H9 (cell line): ENCODE data around the gene NEK5. TPM values are rescaled to one million over a fixed set of nuclear protein-coding genes. Genes with fewer than 3 reads are reported as not detected.

Source experiments
- DNase-seq: peaks from one replicate; pipeline ENCODE4 v3.0.0-alpha.2; 2017
- H2AFZ ChIP-seq: one replicate; pipeline ENCODE4 v1.6.1; 2013; ENCODE audit warnings: mild to moderate bottlenecking, low read length, control low read depth, moderate library complexity
- H2AK5ac ChIP-seq: 2 replicates; pipeline ENCODE4 v1.6.1; 2013; ENCODE audit warnings: low read length, control low read depth, mixed read lengths; ENCODE audit not compliant: insufficient read length
- H2BK120ac ChIP-seq: one replicate; pipeline ENCODE4 v1.6.1; 2013; ENCODE audit warnings: low read depth, mild to moderate bottlenecking, low read length, control low read depth, inconsistent platforms; ENCODE audit not compliant: poor library complexity, severe bottlenecking
- H2BK12ac ChIP-seq: 2 replicates; pipeline ENCODE4 v1.6.1; 2013; ENCODE audit warnings: low read length, control low read depth, mixed read lengths, low read depth; ENCODE audit not compliant: insufficient read length
- H2BK15ac ChIP-seq: 2 replicates; pipeline ENCODE4 v1.6.1; 2013; ENCODE audit warnings: low read depth, low read length, control low read depth
- H2BK20ac ChIP-seq: one replicate; pipeline ENCODE4 v1.6.1; 2013; ENCODE audit warnings: low read depth, mild to moderate bottlenecking, low read length, control low read depth, inconsistent platforms; ENCODE audit not compliant: poor library complexity, severe bottlenecking
- H2BK5ac ChIP-seq: 2 replicates; pipeline ENCODE4 v1.6.1; 2013; ENCODE audit warnings: low read length, control low read depth, mixed read lengths; ENCODE audit not compliant: insufficient read length
- H3K14ac ChIP-seq: 2 replicates; pipeline ENCODE4 v1.6.1; 2013; ENCODE audit warnings: low read length, control low read depth; ENCODE audit not compliant: insufficient read depth
- H3K18ac ChIP-seq: 2 replicates; pipeline ENCODE4 v1.6.1; 2013; ENCODE audit warnings: low read depth, mild to moderate bottlenecking, mixed read lengths, low read length, control low read depth; ENCODE audit not compliant: insufficient read length
- H3K23ac ChIP-seq: 2 replicates; pipeline ENCODE4 v1.6.1; 2013; ENCODE audit warnings: low read length, control low read depth, mixed read lengths, low read depth; ENCODE audit not compliant: insufficient read length
- H3K23me2 ChIP-seq: 2 replicates; pipeline ENCODE4 v1.6.1; 2013; ENCODE audit warnings: low read depth, mild to moderate bottlenecking, mixed read lengths, low read length, control low read depth; ENCODE audit not compliant: insufficient read length, poor library complexity, severe bottlenecking
- H3K27ac ChIP-seq: 2 replicates; pipeline ENCODE4 v1.5.1; 2013; ENCODE audit warnings: low read length, control low read depth, mixed read lengths, low read depth; ENCODE audit not compliant: insufficient read length
- H3K27me3 ChIP-seq: 2 replicates; pipeline ENCODE4 v1.6.1; 2013; ENCODE audit warnings: low read length, control low read depth, inconsistent platforms; ENCODE audit not compliant: insufficient read depth
- H3K4ac ChIP-seq: 2 replicates; pipeline ENCODE4 v1.6.1; 2013; ENCODE audit warnings: low read depth, mild to moderate bottlenecking, control low read depth, inconsistent platforms, low read length, moderate library complexity
- H3K4me1 ChIP-seq: 2 replicates; pipeline ENCODE4 v1.6.1; 2013; ENCODE audit warnings: low read length, control low read depth, inconsistent platforms; ENCODE audit not compliant: insufficient read depth
- H3K4me2 ChIP-seq: 2 replicates; pipeline ENCODE4 v1.6.1; 2013; ENCODE audit warnings: low read length, control low read depth, mixed read lengths; ENCODE audit not compliant: insufficient read length, insufficient read depth
- H3K56ac ChIP-seq: 2 replicates; pipeline ENCODE4 v1.6.1; 2013; ENCODE audit warnings: low read depth, mild to moderate bottlenecking, mixed read lengths, low read length, control low read depth; ENCODE audit not compliant: insufficient read length
- H3K79me1 ChIP-seq: 2 replicates; pipeline ENCODE4 v1.6.1; 2013; ENCODE audit warnings: low read depth, mild to moderate bottlenecking, moderate library complexity, low read length, control low read depth, inconsistent platforms; ENCODE audit not compliant: insufficient read depth, poor library complexity, severe bottlenecking
- H3K79me2 ChIP-seq: 2 replicates; pipeline ENCODE4 v1.6.1; 2013; ENCODE audit warnings: low read length, control low read depth, inconsistent platforms; ENCODE audit not compliant: insufficient read depth
- H3K9ac ChIP-seq: 2 replicates; pipeline ENCODE4 v1.6.1; 2013; ENCODE audit warnings: low read length, control low read depth, mixed read lengths; ENCODE audit not compliant: insufficient read length; ENCODE audit errors: extremely low read depth
- H3K9me3 ChIP-seq: one replicate; pipeline ENCODE4 v1.6.1; 2013; ENCODE audit warnings: low read depth, low read length, inconsistent platforms; ENCODE audit not compliant: control insufficient read depth
- H3T11ph ChIP-seq: one replicate; pipeline ENCODE4 v1.6.1; 2013; ENCODE audit warnings: mild to moderate bottlenecking, low read length, control low read depth, inconsistent platforms
- H4K20me1 ChIP-seq: one replicate; pipeline ENCODE4 v1.6.1; 2013; ENCODE audit not compliant: control insufficient read depth, insufficient read length, insufficient read depth
- H4K5ac ChIP-seq: 2 replicates; pipeline ENCODE4 v1.6.1; 2013; ENCODE audit warnings: low read depth, mild to moderate bottlenecking, mixed read lengths, low read length, control low read depth; ENCODE audit not compliant: insufficient read length
- H4K8ac ChIP-seq: replicated peaks from 2 replicates; pipeline ENCODE4 v1.6.1; 2013; ENCODE audit warnings: low read length, control low read depth, mixed read lengths, low read depth; ENCODE audit not compliant: insufficient read length
- H4K91ac ChIP-seq: 2 replicates; pipeline ENCODE4 v1.6.1; 2013; ENCODE audit warnings: low read depth, mild to moderate bottlenecking, moderate library complexity, mixed read lengths, low read length, control low read depth; ENCODE audit not compliant: insufficient read length
- H3K27ac Mint-ChIP-seq, 3 experiments: 2 replicates in 2 of 3; 3 replicates in 1 of 3; pipeline ENCODE4 v1.8.0; 2020 to 2021; ENCODE audit warnings: mixed read lengths in 3 of 3, mild to moderate bottlenecking in 1 of 3, moderate library complexity in 1 of 3
- H3K27me3 Mint-ChIP-seq: 2 replicates; pipeline ENCODE4 v1.8.0; 2021; ENCODE audit warnings: low read depth, mild to moderate bottlenecking, moderate library complexity, mixed read lengths
- H3K36me3 Mint-ChIP-seq, 3 experiments: 2 replicates in 2 of 3; 3 replicates in 1 of 3; pipeline ENCODE4 v1.8.0; 2020 to 2021; ENCODE audit warnings: low read depth in 3 of 3, mixed read lengths in 3 of 3; ENCODE audit not compliant: insufficient read depth in 1 of 3
- H3K4me1 Mint-ChIP-seq, 2 experiments: 2 replicates each; pipeline ENCODE4 v1.8.0; 2020; ENCODE audit warnings: mixed read lengths in 2 of 2
- H3K4me3 Mint-ChIP-seq, 2 experiments: 2 replicates in 1 of 2; 3 replicates in 1 of 2; pipeline ENCODE4 v1.8.0; 2020 to 2021; ENCODE audit warnings: mild to moderate bottlenecking in 2 of 2, mixed read lengths in 2 of 2, moderate library complexity in 1 of 2
- H3K9me3 Mint-ChIP-seq, 2 experiments: 2 replicates in 1 of 2; 3 replicates in 1 of 2; pipeline ENCODE4 v1.8.0; 2020; ENCODE audit warnings: mild to moderate bottlenecking in 2 of 2, mixed read lengths in 2 of 2, moderate library complexity in 1 of 2
- WGBS: extraction: QIAGEN DNeasy Blood & Tissue Kit; methylation state at CpG from one replicate; pipeline ENCODE4 v1.1.7; 2013; ENCODE audit warnings: missing lambda C conversion rate, low lambda C conversion rate, mixed read lengths; ENCODE audit not compliant: insufficient read length; ENCODE audit errors: extremely low coverage; 5-methylcytosine and 5-hydroxymethylcytosine counted together
- total RNA-seq: library from RNA; stranded (reverse); gene quantifications from 2 replicates; pipeline ENCODE4 v1.2.1, GENCODE V29; 2021
- TF ChIP-seq, protein P1 (sequence below): fragments of 200-600 bp; sonication (generic); conservative IDR thresholded peaks from 3 replicates; pipeline ENCODE4 v1.8.0; 2021; ENCODE audit warnings: antibody characterized with exemption, mild to moderate bottlenecking

Gene NEK5
- total RNA-seq, 1 experiment from 2014 or later: 0.26 TPM

GRCh38 chr13:52105841-52106240 is 23.0 kb downstream of the NEK5 start:
- no peaks in the 10 kb centered on the region for H3K27me3 Mint-ChIP-seq

More at GRCh38 chr13:52105841-52106240, 23.0 kb downstream of the NEK5 start:
- no peak overlapping the region for H2BK12ac ChIP-seq
- Mint-ChIP-seq H3K4me1 (peaks cover 4 to 10% of the 10 kb centered on the region in 2 experiments; a peak in 3 of 4 replicates), H3K27ac (no peak overlapping the region), H3K9me3 (peaks cover 15 to 16% of the 10 kb centered on the region in 2 experiments), H3K4me3 (no peak overlapping the region), H3K36me3 (peaks cover 3 to 22% (median 6%) of the 10 kb centered on the region in 3 experiments; a peak in 6 of 7 replicates)
- H2BK120ac ChIP-seq: no peak overlapping the region
- H4K91ac ChIP-seq: no peak overlapping the region
- TF ChIP-seq, protein P1, sequence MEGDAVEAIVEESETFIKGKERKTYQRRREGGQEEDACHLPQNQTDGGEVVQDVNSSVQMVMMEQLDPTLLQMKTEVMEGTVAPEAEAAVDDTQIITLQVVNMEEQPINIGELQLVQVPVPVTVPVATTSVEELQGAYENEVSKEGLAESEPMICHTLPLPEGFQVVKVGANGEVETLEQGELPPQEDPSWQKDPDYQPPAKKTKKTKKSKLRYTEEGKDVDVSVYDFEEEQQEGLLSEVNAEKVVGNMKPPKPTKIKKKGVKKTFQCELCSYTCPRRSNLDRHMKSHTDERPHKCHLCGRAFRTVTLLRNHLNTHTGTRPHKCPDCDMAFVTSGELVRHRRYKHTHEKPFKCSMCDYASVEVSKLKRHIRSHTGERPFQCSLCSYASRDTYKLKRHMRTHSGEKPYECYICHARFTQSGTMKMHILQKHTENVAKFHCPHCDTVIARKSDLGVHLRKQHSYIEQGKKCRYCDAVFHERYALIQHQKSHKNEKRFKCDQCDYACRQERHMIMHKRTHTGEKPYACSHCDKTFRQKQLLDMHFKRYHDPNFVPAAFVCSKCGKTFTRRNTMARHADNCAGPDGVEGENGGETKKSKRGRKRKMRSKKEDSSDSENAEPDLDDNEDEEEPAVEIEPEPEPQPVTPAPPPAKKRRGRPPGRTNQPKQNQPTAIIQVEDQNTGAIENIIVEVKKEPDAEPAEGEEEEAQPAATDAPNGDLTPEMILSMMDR: no peak
- no peak overlapping the region for H3K4ac ChIP-seq
- no peak overlapping the region for H2BK5ac ChIP-seq
- no peak overlapping the region for H3K18ac ChIP-seq
- H2BK20ac ChIP-seq: no peak overlapping the region
- H3K27me3 ChIP-seq: no peaks in the 10 kb centered on the region
- no CpG with 5 or more reads among the region's 1 CpG for WGBS
- no peak overlapping the region for H3T11ph ChIP-seq
- H3K23me2 ChIP-seq: no peaks in the 10 kb centered on the region
- H3K79me2 ChIP-seq: no peaks in the 10 kb centered on the region
- H4K5ac ChIP-seq: no peak overlapping the region
- no peak overlapping the region for H3K23ac ChIP-seq
- H3K79me1 ChIP-seq: no peaks in the 10 kb centered on the region
- H2AFZ ChIP-seq: no peak overlapping the region
- H3K4me2 ChIP-seq: no peak overlapping the region
- H3K9ac ChIP-seq: no peak overlapping the region
- H4K8ac ChIP-seq: no peak overlapping the region
- H3K27ac ChIP-seq: no peak overlapping the region
- H3K14ac ChIP-seq: no peak overlapping the region
- H3K9me3 ChIP-seq: no peaks in the 10 kb centered on the region
- H2AK5ac ChIP-seq: no peak overlapping the region
- no peak for DNase-seq
- H2BK15ac ChIP-seq: no peak overlapping the region
- H3K56ac ChIP-seq: no peak overlapping the region
- no peaks in the 10 kb centered on the region for H3K4me1 ChIP-seq
- no peaks in the 10 kb centered on the region for H4K20me1 ChIP-seq
